ENCODE data around the gene ZCCHC7. TPM values are rescaled to one million over a fixed set of nuclear protein-coding genes. Genes with fewer than 3 reads are reported as not detected.

The ZCCHC7 gene
- total RNA-seq, 4 donors from 2014 or later: 4.8 to 11.2 (median 6.9) TPM

- intact Hi-C loops (cut with DNase I; ENCODE audit: low total_unique reads) (no loop called here), in situ Hi-C loops (cut with MboI; ENCODE audit: low sequenced_read_pairs in 4 of 4) (no loop called here)
- no peaks in the 10 kb centered on the region for H3K4me1 ChIP-seq
- no peaks in the 10 kb centered on the region for H3K9me3 ChIP-seq
- no peak overlapping the region for H3K27ac ChIP-seq
- H3K27me3 ChIP-seq: no peaks in the 10 kb centered on the region
- TF ChIP-seq POLR2A (IDR thresholded peaks at IDR 0.05) (no peak), CTCF (IDR thresholded peaks at IDR 0.05 in 4 of 5, conservative IDR thresholded peaks at IDR 0.05 in 1 of 5) (no peak)
- H3K4me3 ChIP-seq: no peak overlapping the region
- DNase-seq (no peak), ATAC-seq (no peak)
- H3K36me3 ChIP-seq: no peaks in the 10 kb centered on the region
Measured at GRCh38 chr9:37096628-37097027, 23.7 kb upstream of the ZCCHC7 start.

- Histone ChIP-seq H3K4me1 (no peaks in the 10 kb centered on the region), H3K4me3 (no peak overlapping the region), H3K9me3 (no peaks in the 10 kb centered on the region), H3K36me3 (no peaks in the 10 kb centered on the region), H3K27me3 (no peaks in the 10 kb centered on the region), H3K27ac (no peak overlapping the region)
- intact Hi-C loops (cut with DNase I; ENCODE audit: low total_unique reads) (no loop called here), in situ Hi-C loops (cut with MboI; ENCODE audit: low sequenced_read_pairs in 4 of 4) (no loop called here)
- no peak for DNase-seq
- TF ChIP-seq CTCF (IDR thresholded peaks at IDR 0.05 in 4 of 5, conservative IDR thresholded peaks at IDR 0.05 in 1 of 5) (no peak), POLR2A (IDR thresholded peaks at IDR 0.05) (no peak)
- no peak for ATAC-seq
Measured at GRCh38 chr9:37097294-37097693, 23.1 kb upstream of the ZCCHC7 start.

GRCh38 chr9:37100327-37100726 lies 20.0 kb upstream of the ZCCHC7 start:
- H3K27ac ChIP-seq: no peak overlapping the region
- peaks cover 0 to 3% (median 0%) of the 10 kb centered on the region in 3 donors for H3K27me3 ChIP-seq
- intact Hi-C loops (cut with DNase I; ENCODE audit: low total_unique reads): no loop called here
- no peaks in the 10 kb centered on the region for H3K36me3 ChIP-seq
- no peaks in the 10 kb centered on the region for H3K9me3 ChIP-seq
- ATAC-seq: no peak
- in situ Hi-C loops (cut with MboI; ENCODE audit: low sequenced_read_pairs in 4 of 4): loop anchor here in 1 of 4 donors (25.0 kb wide), 1 partner anchor 487 kb away; the partner anchor contains the start of genes FBXO10 and TOMM5
- H3K4me1 ChIP-seq: no peaks in the 10 kb centered on the region
- H3K4me3 ChIP-seq: no peak overlapping the region
- no peak for DNase-seq
- no peak for TF ChIP-seq POLR2A (IDR thresholded peaks at IDR 0.05)
- TF ChIP-seq CTCF (IDR thresholded peaks at IDR 0.05 in 4 of 5, conservative IDR thresholded peaks at IDR 0.05 in 1 of 5): no peak

GRCh38 chr9:37100741-37101140 lies 19.6 kb upstream of the ZCCHC7 start:
- H3K36me3 ChIP-seq: no peaks in the 10 kb centered on the region
- peaks cover 0 to 3% (median 0%) of the 10 kb centered on the region in 3 donors for H3K27me3 ChIP-seq
- no peak overlapping the region for H3K27ac ChIP-seq
- in situ Hi-C loops (cut with MboI; ENCODE audit: low sequenced_read_pairs in 4 of 4): loop anchor here in 1 of 4 donors (25.0 kb wide), 1 partner anchor 487 kb away; the partner anchor contains the start of genes FBXO10 and TOMM5
- no peak for ATAC-seq
- no peaks in the 10 kb centered on the region for H3K9me3 ChIP-seq
- no peak overlapping the region for H3K4me3 ChIP-seq
- intact Hi-C loops (cut with DNase I; ENCODE audit: low total_unique reads): no loop called here
- no peaks in the 10 kb centered on the region for H3K4me1 ChIP-seq
- DNase-seq: no peak
- TF ChIP-seq CTCF (IDR thresholded peaks at IDR 0.05 in 4 of 5, conservative IDR thresholded peaks at IDR 0.05 in 1 of 5) (no peak), POLR2A (IDR thresholded peaks at IDR 0.05) (no peak)

- no peak overlapping the region for H3K27ac ChIP-seq
- in situ Hi-C loops (cut with MboI; ENCODE audit: low sequenced_read_pairs in 4 of 4) (loop anchor here in 1 of 4 donors (25.0 kb wide), 1 partner anchor 485 kb away; the partner anchor contains the start of genes FBXO10 and TOMM5), intact Hi-C loops (cut with DNase I; ENCODE audit: low total_unique reads) (no loop called here)
- H3K36me3 ChIP-seq: no peaks in the 10 kb centered on the region
- H3K4me1 ChIP-seq: no peaks in the 10 kb centered on the region
- no peaks in the 10 kb centered on the region for H3K9me3 ChIP-seq
- no peak for DNase-seq
- ATAC-seq: no peak
- peaks cover 0 to 3% (median 3%) of the 10 kb centered on the region in 3 donors for H3K27me3 ChIP-seq
- TF ChIP-seq POLR2A (IDR thresholded peaks at IDR 0.05): no peak
- TF ChIP-seq CTCF (IDR thresholded peaks at IDR 0.05 in 4 of 5, conservative IDR thresholded peaks at IDR 0.05 in 1 of 5): no peak
- H3K4me3 ChIP-seq: no peak overlapping the region
Measured at GRCh38 chr9:37102486-37102885, 17.9 kb upstream of the ZCCHC7 start.

Data from gastrocnemius medialis (tissue), 4 donors.